ENCODE data around the gene ROPN1.

ROPN1 gene

GRCh38 chr3:123952844-123953520 is 38.9 kb downstream of the ROPN1 start:
- DNase-seq (ENCODE audit: low read depth in 1 of 2, low spot score in 1 of 2), result no peak
- TF ChIP-seq JUND (IDR thresholded peaks at IDR 0.05; ENCODE audit: low read depth), result no peak
- in situ Hi-C loops (cut with HindIII; ENCODE audit: low pct_unique_long_range_greater_than_20kb, low sequenced_read_pairs), result no loop called here

- TF ChIP-seq JUND (IDR thresholded peaks at IDR 0.05; ENCODE audit: low read depth), result no peak
- in situ Hi-C loops (cut with HindIII; ENCODE audit: low pct_unique_long_range_greater_than_20kb, low sequenced_read_pairs), result no loop called here
- no peak for DNase-seq (ENCODE audit: low read depth in 1 of 2, low spot score in 1 of 2)
Measured at GRCh38 chr3:123951522-123952447, 40.1 kb downstream of the ROPN1 start.

GRCh38 chr3:123949641-123950040 is 42.3 kb downstream of the ROPN1 start:
- in situ Hi-C loops (cut with HindIII; ENCODE audit: low pct_unique_long_range_greater_than_20kb, low sequenced_read_pairs), result no loop called here
- no peak for TF ChIP-seq JUND (IDR thresholded peaks at IDR 0.05; ENCODE audit: low read depth)
- DNase-seq (ENCODE audit: low read depth in 1 of 2, low spot score in 1 of 2), result no peak

DNA sequence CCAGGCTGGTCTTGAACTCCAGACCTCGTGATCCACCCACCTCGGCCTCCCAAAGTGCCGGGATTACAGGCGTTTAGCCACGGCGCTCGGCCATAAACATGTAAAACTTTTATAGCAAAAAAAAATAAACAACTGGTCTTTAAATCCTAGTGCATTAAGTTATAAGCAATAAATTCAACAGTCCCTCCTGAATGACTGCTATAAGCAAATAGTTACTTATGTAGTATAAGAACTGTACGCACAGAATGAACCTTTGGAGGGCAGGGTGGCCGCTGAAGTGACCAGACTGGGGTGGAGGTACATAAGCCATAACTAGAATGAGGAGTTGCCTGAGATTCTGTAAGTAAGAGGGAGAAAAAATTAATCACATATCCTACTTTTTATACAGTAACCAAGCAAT is 43.5 kb downstream of the ROPN1 start:
- DNase-seq (ENCODE audit: low read depth in 1 of 2, low spot score in 1 of 2), result no peak
- in situ Hi-C loops (cut with HindIII; ENCODE audit: low pct_unique_long_range_greater_than_20kb, low sequenced_read_pairs), result no loop called here
- no peak for TF ChIP-seq JUND (IDR thresholded peaks at IDR 0.05; ENCODE audit: low read depth)

- no peak for TF ChIP-seq JUND (IDR thresholded peaks at IDR 0.05; ENCODE audit: low read depth)
- in situ Hi-C loops (cut with HindIII; ENCODE audit: low pct_unique_long_range_greater_than_20kb, low sequenced_read_pairs), result no loop called here
- no peak for DNase-seq (ENCODE audit: low read depth in 1 of 2, low spot score in 1 of 2)
Measured at GRCh38 chr3:123947482-123947881, 44.4 kb downstream of the ROPN1 start.

DNA sequence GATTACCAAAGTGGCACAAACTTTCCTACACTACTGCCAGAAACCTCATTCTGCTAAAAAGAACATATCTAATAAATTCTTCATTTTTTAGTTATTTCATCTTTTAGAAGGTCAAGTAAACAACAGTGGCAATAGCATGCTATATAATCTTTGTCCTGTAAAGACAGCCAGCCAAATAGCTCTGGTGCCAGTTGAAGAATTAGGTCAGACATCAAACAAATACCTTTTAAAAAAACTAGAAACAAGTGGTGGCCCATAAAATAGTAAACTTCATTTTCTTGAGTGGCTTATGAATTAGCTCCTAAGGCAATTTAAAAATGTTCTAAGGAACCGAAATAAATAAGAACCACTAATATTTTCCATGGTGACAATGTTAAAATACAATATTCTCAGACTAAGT is 50.4 kb downstream of the ROPN1 start:
- in situ Hi-C loops (cut with HindIII; ENCODE audit: low pct_unique_long_range_greater_than_20kb, low sequenced_read_pairs), result no loop called here
- TF ChIP-seq JUND (IDR thresholded peaks at IDR 0.05; ENCODE audit: low read depth), result no peak
- no peak for DNase-seq (ENCODE audit: low read depth in 1 of 2, low spot score in 1 of 2)

- no peak for DNase-seq (ENCODE audit: low read depth in 1 of 2, low spot score in 1 of 2)
- in situ Hi-C loops (cut with HindIII; ENCODE audit: low pct_unique_long_range_greater_than_20kb, low sequenced_read_pairs), result no loop called here
- no peak for TF ChIP-seq JUND (IDR thresholded peaks at IDR 0.05; ENCODE audit: low read depth)
Measured at GRCh38 chr3:123941121-123941520, 50.8 kb downstream of the ROPN1 start.

DNA sequence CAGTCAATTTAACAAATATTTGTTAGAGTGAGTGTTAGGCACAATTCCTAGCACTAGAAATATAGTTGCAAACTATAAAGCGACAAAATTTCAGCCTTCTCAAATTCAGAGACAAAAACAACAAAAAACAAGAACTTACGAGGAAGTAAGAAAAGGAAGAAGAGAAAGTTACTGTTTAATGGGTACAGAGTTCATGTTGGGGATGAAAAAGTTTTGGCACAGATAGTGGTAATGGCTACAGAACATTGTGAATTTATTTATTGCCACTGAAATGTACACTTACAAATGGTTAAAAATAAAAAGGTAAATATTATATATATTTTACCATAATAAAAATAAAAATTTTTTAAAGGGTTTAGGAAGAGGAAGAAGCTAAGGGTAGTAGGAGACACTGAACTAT is 52.2 kb downstream of the ROPN1 start:
- in situ Hi-C loops (cut with HindIII; ENCODE audit: low pct_unique_long_range_greater_than_20kb, low sequenced_read_pairs), result no loop called here
- DNase-seq (ENCODE audit: low read depth in 1 of 2, low spot score in 1 of 2), result no peak
- no peak for TF ChIP-seq JUND (IDR thresholded peaks at IDR 0.05; ENCODE audit: low read depth)

GRCh38 chr3:123936400-123936799 is 55.5 kb downstream of the ROPN1 start:
- in situ Hi-C loops (cut with HindIII; ENCODE audit: low pct_unique_long_range_greater_than_20kb, low sequenced_read_pairs), result no loop called here
- DNase-seq (ENCODE audit: low read depth in 1 of 2, low spot score in 1 of 2), result no peak
- TF ChIP-seq JUND (IDR thresholded peaks at IDR 0.05; ENCODE audit: low read depth), result no peak

GRCh38 chr3:123935830-123936229 is 56.1 kb downstream of the ROPN1 start:
- no peak for TF ChIP-seq JUND (IDR thresholded peaks at IDR 0.05; ENCODE audit: low read depth)
- in situ Hi-C loops (cut with HindIII; ENCODE audit: low pct_unique_long_range_greater_than_20kb, low sequenced_read_pairs), result no loop called here
- no peak for DNase-seq (ENCODE audit: low read depth in 1 of 2, low spot score in 1 of 2)

DNA sequence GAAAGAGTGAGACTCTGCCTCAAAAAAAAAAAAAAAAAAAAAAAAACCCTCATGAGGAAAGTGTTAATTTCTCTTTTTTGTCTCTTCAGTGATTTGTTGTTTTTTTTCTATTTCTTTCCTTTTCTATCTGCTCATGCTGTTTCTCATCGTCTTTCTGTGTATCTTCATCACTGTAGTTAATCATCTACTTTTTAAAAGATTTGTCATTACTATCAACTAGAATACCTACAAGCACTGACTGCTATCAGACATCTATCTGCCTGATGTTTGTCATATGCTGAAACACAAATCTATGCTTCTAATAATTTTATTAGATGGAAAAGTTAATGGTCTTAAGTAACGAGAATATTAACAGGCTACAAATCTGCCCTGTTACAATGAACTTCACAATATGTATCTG is 57.7 kb downstream of the ROPN1 start:
- no peak for TF ChIP-seq JUND (IDR thresholded peaks at IDR 0.05; ENCODE audit: low read depth)
- in situ Hi-C loops (cut with HindIII; ENCODE audit: low pct_unique_long_range_greater_than_20kb, low sequenced_read_pairs), result no loop called here
- DNase-seq (ENCODE audit: low read depth in 1 of 2, low spot score in 1 of 2), result no peak

- no peak for DNase-seq (ENCODE audit: low read depth in 1 of 2, low spot score in 1 of 2)
- in situ Hi-C loops (cut with HindIII; ENCODE audit: low pct_unique_long_range_greater_than_20kb, low sequenced_read_pairs), result no loop called here
Measured at GRCh38 chr3:123930445-123930844, 61.5 kb downstream of the ROPN1 start.

DNA sequence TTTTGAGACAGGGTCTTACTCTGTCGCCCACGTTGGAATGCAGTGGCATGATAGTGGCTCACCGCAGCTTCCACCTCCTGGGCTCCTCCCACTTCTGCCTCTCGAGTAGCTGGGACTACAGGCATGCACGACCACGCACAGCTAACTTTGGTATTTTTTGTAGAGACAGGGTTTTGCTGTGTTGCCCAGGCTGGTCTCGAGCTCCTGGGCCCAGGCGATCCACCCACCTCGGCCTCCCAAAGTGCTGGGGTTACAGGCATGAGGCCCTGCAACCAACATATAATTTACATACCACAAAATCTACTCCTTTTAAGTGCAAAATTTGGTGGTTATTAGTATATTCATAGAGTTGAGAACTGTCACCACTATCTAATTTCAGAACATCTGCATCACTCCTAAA is 62.6 kb downstream of the ROPN1 start:
- in situ Hi-C loops (cut with HindIII; ENCODE audit: low pct_unique_long_range_greater_than_20kb, low sequenced_read_pairs), result no loop called here
- DNase-seq (ENCODE audit: low read depth in 1 of 2, low spot score in 1 of 2), result no peak
- no peak for TF ChIP-seq JUND (IDR thresholded peaks at IDR 0.05; ENCODE audit: low read depth)

More at GRCh38 chr3:123930445-123930844, 61.5 kb downstream of the ROPN1 start:
- TF ChIP-seq JUND (IDR thresholded peaks at IDR 0.05; ENCODE audit: low read depth), result no peak

Measured in T47D (cell line).